Astrocyte of the cerebellum (primary cell): Measurements from ENCODE around the gene DMD.

Experiments
- DNase-seq: peaks from one replicate; pipeline ENCODE4 v3.0.0-alpha.2; 2011; ENCODE audit warnings: low read depth
- H3K4me3 ChIP-seq: 2 replicates; pipeline ENCODE4 v1.5.1; 2011; ENCODE audit warnings: mild to moderate bottlenecking, low read depth, low read length, moderate library complexity
- CTCF ChIP-seq: IDR thresholded peaks from 2 replicates; pipeline ENCODE4 v1.5.1; 2012; ENCODE audit warnings: low read length, low read depth, moderate library complexity, mild to moderate bottlenecking; ENCODE audit errors: missing control alignments
- in situ Hi-C: cut with HindIII; loops from 2 replicates; pipeline ENCODE4 v1.10.0; 2017; ENCODE audit warnings: low sequenced_read_pairs

DMD gene

GRCh38 chrX:31547816-31548215 is 1663.5 kb downstream of the DMD start:
- TF ChIP-seq CTCF, result no peak
- no peak overlapping the region for H3K4me3 ChIP-seq
- in situ Hi-C loops, result no loop called here
- DNase-seq, result no peak

GRCh38 chrX:31547416-31547815 is 1663.9 kb downstream of the DMD start:
- H3K4me3 ChIP-seq, result no peak overlapping the region
- peak; percentile 27 for DNase-seq
- in situ Hi-C loops, result no loop called here
- no peak for TF ChIP-seq CTCF

- in situ Hi-C loops, result no loop called here
- no peak for TF ChIP-seq CTCF
- no peak overlapping the region for H3K4me3 ChIP-seq
- DNase-seq, result peak; percentile 45
Observed at GRCh38 chrX:31546126-31546525, 1665.2 kb downstream of the DMD start.

DNA sequence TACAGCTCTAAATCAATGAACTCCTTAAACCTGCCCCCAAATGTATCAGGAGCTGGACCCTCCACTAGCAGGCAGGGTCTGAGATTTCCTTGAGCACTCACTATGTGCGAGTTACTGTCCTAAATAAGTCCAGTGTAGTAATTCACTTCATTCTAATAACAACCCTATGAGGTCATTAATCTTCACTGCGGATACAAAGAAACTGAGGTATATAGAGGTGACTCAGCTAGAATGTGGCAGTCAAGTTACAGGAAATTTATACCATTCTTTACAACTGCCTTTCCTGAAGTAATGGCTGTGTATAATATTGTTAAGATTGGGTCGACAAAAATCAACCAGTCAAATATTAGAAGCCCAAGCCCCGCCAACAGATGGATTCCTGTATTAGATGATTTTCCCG is 1665.6 kb downstream of the DMD start:
- no peak for TF ChIP-seq CTCF
- in situ Hi-C loops, result no loop called here
- no peak for DNase-seq
- H3K4me3 ChIP-seq, result no peak overlapping the region

DNA sequence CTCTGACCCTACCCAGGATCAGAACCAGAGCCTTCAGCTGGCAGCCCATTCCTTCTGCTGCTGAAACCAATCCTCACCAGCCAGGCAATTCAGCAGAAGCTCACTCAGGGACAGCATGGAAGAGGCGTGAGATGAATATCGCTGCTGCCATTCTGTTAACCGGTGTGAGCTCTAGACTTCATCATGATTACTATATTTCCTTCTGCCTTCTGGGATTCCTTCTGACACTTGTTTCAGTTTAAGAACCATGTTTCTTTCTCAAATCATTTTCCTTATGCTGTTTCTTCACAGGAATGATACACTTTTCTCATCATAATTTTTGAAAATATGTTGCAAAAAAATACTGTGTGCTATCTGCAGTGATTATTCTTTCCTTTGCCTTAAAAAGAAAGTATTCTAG is 1666.2 kb downstream of the DMD start:
- no peak for TF ChIP-seq CTCF
- in situ Hi-C loops, result no loop called here
- no peak for DNase-seq
- H3K4me3 ChIP-seq, result no peak overlapping the region

DNA sequence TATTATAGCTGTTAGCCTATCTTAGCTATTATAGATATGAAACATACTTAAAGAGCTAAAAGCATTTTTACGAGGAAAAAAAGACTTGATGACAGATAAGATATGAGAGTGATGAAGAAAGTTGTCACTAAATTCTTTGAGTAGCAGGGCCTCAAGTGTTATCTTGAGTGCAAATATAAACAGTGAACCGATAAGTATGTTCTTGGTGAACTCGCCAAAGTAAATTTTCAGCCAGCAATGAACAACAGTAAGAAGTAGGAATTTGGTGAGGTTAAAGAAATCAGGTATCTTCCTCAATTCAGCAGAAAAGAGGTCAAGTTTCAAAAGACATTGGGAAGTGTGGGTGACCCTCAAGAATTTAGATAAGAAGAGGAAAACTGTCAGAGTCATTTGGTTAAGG is 1667.7 kb downstream of the DMD start:
- in situ Hi-C loops, result no loop called here
- H3K4me3 ChIP-seq, result no peak overlapping the region
- TF ChIP-seq CTCF, result no peak
- DNase-seq, result no peak

GRCh38 chrX:31542566-31542965 is 1668.8 kb downstream of the DMD start:
- in situ Hi-C loops, result no loop called here
- H3K4me3 ChIP-seq, result no peak overlapping the region
- DNase-seq, result no peak
- TF ChIP-seq CTCF, result no peak
